Measurements from ENCODE around the gene SPATA16.

SPATA16 gene

GRCh38 chr3:173065543-173065981, 75.5 kb downstream of the SPATA16 start:
- no peaks in the 10 kb centered on the region for H3K4me1 ChIP-seq (ENCODE audit: control insufficient read depth, insufficient read depth, low read length, poor library complexity, severe bottlenecking)
- H3K27me3 ChIP-seq (replicated peaks; ENCODE audit: control insufficient read depth, insufficient read depth, low read length, poor library complexity, severe bottlenecking) = no peaks in the 10 kb centered on the region
- H3K4me3 ChIP-seq (ENCODE audit: insufficient read depth, low read depth, low read length, poor library complexity, severe bottlenecking) = no peak overlapping the region
- H3K9me3 ChIP-seq (ENCODE audit: control insufficient read depth, low read length) = no peaks in the 10 kb centered on the region
- DNase-seq = no peak
- no peaks in the 10 kb centered on the region for H3K36me3 ChIP-seq (ENCODE audit: control insufficient read depth, insufficient read depth, low read length)
- H3K27ac ChIP-seq (ENCODE audit: insufficient read depth, low read length, poor library complexity, severe bottlenecking) = no peak overlapping the region

GRCh38 chr3:173064631-173065030, 76.4 kb downstream of the SPATA16 start:
- H3K4me3 ChIP-seq (ENCODE audit: insufficient read depth, low read depth, low read length, poor library complexity, severe bottlenecking) = no peak overlapping the region
- H3K36me3 ChIP-seq (ENCODE audit: control insufficient read depth, insufficient read depth, low read length) = no peaks in the 10 kb centered on the region
- no peaks in the 10 kb centered on the region for H3K4me1 ChIP-seq (ENCODE audit: control insufficient read depth, insufficient read depth, low read length, poor library complexity, severe bottlenecking)
- no peaks in the 10 kb centered on the region for H3K9me3 ChIP-seq (ENCODE audit: control insufficient read depth, low read length)
- H3K27me3 ChIP-seq (replicated peaks; ENCODE audit: control insufficient read depth, insufficient read depth, low read length, poor library complexity, severe bottlenecking) = no peaks in the 10 kb centered on the region
- no peak for DNase-seq
- no peak overlapping the region for H3K27ac ChIP-seq (ENCODE audit: insufficient read depth, low read length, poor library complexity, severe bottlenecking)

DNA sequence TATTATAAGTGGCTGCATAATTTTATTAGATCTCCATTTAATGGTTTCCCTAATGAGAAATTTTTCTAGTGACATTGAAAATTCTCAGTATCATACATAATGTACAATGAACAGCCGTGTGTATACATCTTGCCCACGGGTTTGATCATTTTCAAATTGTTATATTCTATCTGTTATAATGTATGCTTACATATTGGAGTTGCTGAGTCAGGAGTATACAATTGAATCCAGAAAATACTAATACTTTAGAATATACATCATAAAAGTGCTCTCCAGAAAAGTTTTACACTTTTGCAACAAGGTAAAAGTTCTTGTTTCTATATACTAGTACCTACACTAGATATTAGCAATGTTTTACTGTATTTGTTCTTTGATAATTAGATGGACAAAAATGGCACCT, 82.8 kb downstream of the SPATA16 start:
- no peaks in the 10 kb centered on the region for H3K27me3 ChIP-seq (replicated peaks; ENCODE audit: control insufficient read depth, insufficient read depth, low read length, poor library complexity, severe bottlenecking)
- DNase-seq = no peak
- H3K4me1 ChIP-seq (ENCODE audit: control insufficient read depth, insufficient read depth, low read length, poor library complexity, severe bottlenecking) = no peaks in the 10 kb centered on the region
- H3K36me3 ChIP-seq (ENCODE audit: control insufficient read depth, insufficient read depth, low read length) = no peaks in the 10 kb centered on the region
- H3K4me3 ChIP-seq (ENCODE audit: insufficient read depth, low read depth, low read length, poor library complexity, severe bottlenecking) = no peak overlapping the region
- no peaks in the 10 kb centered on the region for H3K9me3 ChIP-seq (ENCODE audit: control insufficient read depth, low read length)
- no peak overlapping the region for H3K27ac ChIP-seq (ENCODE audit: insufficient read depth, low read length, poor library complexity, severe bottlenecking)

GRCh38 chr3:173055228-173055933, 85.7 kb downstream of the SPATA16 start:
- no peak overlapping the region for H3K4me3 ChIP-seq (ENCODE audit: insufficient read depth, low read depth, low read length, poor library complexity, severe bottlenecking)

DNA sequence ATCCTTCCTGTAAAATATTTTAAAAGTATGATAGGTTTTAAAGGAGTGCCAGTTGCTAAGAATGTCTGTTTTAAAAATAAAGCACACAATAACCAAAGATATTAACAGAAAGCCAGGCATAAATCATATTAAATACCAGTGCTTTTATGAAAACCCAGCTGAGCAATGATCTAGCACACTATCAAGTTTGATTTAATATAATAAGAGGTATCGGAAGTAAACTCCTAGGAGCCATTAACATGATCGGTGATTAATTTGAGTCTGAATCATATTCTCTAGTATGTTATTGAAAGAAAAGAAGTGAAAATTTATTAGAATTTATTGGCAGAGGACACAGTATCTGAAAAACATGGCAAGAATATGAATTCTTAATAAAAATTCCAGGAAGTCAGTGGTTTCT, 91.7 kb downstream of the SPATA16 start:
- no peak for DNase-seq
- H3K27me3 ChIP-seq (replicated peaks; ENCODE audit: control insufficient read depth, insufficient read depth, low read length, poor library complexity, severe bottlenecking) = no peaks in the 10 kb centered on the region
- H3K4me3 ChIP-seq (ENCODE audit: insufficient read depth, low read depth, low read length, poor library complexity, severe bottlenecking) = no peak overlapping the region
- no peaks in the 10 kb centered on the region for H3K4me1 ChIP-seq (ENCODE audit: control insufficient read depth, insufficient read depth, low read length, poor library complexity, severe bottlenecking)
- no peak overlapping the region for H3K27ac ChIP-seq (ENCODE audit: insufficient read depth, low read length, poor library complexity, severe bottlenecking)
- no peaks in the 10 kb centered on the region for H3K36me3 ChIP-seq (ENCODE audit: control insufficient read depth, insufficient read depth, low read length)
- H3K9me3 ChIP-seq (ENCODE audit: control insufficient read depth, low read length) = no peaks in the 10 kb centered on the region

More at GRCh38 chr3:173055228-173055933, 85.7 kb downstream of the SPATA16 start:
- DNase-seq = no peak
- no peak overlapping the region for H3K27ac ChIP-seq (ENCODE audit: insufficient read depth, low read length, poor library complexity, severe bottlenecking)
- H3K9me3 ChIP-seq (ENCODE audit: control insufficient read depth, low read length) = no peaks in the 10 kb centered on the region
- no peaks in the 10 kb centered on the region for H3K27me3 ChIP-seq (replicated peaks; ENCODE audit: control insufficient read depth, insufficient read depth, low read length, poor library complexity, severe bottlenecking)
- no peaks in the 10 kb centered on the region for H3K4me1 ChIP-seq (ENCODE audit: control insufficient read depth, insufficient read depth, low read length, poor library complexity, severe bottlenecking)
- H3K36me3 ChIP-seq (ENCODE audit: control insufficient read depth, insufficient read depth, low read length) = no peaks in the 10 kb centered on the region

GRCh38 chr3:173045770-173046382, 95.2 kb downstream of the SPATA16 start:
- no peaks in the 10 kb centered on the region for H3K4me1 ChIP-seq (ENCODE audit: control insufficient read depth, insufficient read depth, low read length, poor library complexity, severe bottlenecking)
- H3K9me3 ChIP-seq (ENCODE audit: control insufficient read depth, low read length) = no peaks in the 10 kb centered on the region
- no peak for DNase-seq
- no peaks in the 10 kb centered on the region for H3K27me3 ChIP-seq (replicated peaks; ENCODE audit: control insufficient read depth, insufficient read depth, low read length, poor library complexity, severe bottlenecking)
- no peak overlapping the region for H3K27ac ChIP-seq (ENCODE audit: insufficient read depth, low read length, poor library complexity, severe bottlenecking)
- H3K4me3 ChIP-seq (ENCODE audit: insufficient read depth, low read depth, low read length, poor library complexity, severe bottlenecking) = no peak overlapping the region
- no peaks in the 10 kb centered on the region for H3K36me3 ChIP-seq (ENCODE audit: control insufficient read depth, insufficient read depth, low read length)

DNA sequence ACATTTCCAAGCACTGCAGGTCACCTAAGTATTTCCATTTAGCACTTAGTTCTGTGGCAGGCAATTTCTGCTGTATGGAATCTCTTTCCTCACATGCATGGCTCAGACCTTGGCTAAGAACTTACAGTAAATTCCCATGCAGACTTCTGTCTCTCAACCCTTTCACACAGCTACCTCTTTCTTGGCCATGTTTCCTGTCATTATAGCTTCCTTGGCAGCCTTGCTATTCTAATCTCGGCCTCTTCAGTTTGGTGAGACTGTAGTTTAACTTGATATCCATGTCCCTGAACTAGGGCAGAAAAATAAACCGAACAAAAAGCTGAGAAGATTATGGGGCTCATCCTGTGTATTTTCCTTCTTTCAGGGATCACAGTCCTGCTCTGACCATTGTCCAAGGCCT, 96.0 kb downstream of the SPATA16 start:
- H3K36me3 ChIP-seq (ENCODE audit: control insufficient read depth, insufficient read depth, low read length) = no peaks in the 10 kb centered on the region
- no peak for DNase-seq
- no peak overlapping the region for H3K27ac ChIP-seq (ENCODE audit: insufficient read depth, low read length, poor library complexity, severe bottlenecking)
- no peak overlapping the region for H3K4me3 ChIP-seq (ENCODE audit: insufficient read depth, low read depth, low read length, poor library complexity, severe bottlenecking)
- H3K4me1 ChIP-seq (ENCODE audit: control insufficient read depth, insufficient read depth, low read length, poor library complexity, severe bottlenecking) = no peaks in the 10 kb centered on the region
- no peaks in the 10 kb centered on the region for H3K9me3 ChIP-seq (ENCODE audit: control insufficient read depth, low read length)
- no peaks in the 10 kb centered on the region for H3K27me3 ChIP-seq (replicated peaks; ENCODE audit: control insufficient read depth, insufficient read depth, low read length, poor library complexity, severe bottlenecking)

- no peak overlapping the region for H3K27ac ChIP-seq (ENCODE audit: insufficient read depth, low read length, poor library complexity, severe bottlenecking)
- no peak for DNase-seq
- no peaks in the 10 kb centered on the region for H3K36me3 ChIP-seq (ENCODE audit: control insufficient read depth, insufficient read depth, low read length)
Observed at GRCh38 chr3:173043757-173044156, 97.3 kb downstream of the SPATA16 start.

DNA sequence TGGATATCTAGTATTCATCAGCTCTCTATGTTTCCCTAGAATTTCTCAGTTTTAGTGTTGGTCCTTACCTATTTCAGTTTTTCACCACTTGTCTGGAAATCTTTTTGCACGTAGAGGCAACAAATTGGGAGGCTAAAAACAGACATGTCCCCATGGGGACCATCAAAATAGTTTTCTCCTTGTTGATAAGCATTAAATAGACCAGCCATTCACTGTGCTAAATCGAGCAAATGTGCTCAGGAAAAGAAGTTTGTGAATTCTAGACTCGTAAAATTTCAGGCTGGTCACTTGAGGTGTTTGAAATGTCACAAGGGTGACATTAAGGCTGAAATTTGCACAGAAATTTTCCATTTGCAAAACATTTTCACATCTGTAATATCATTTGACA, 102.6 kb downstream of the SPATA16 start:
- H3K27ac ChIP-seq (ENCODE audit: insufficient read depth, low read length, poor library complexity, severe bottlenecking) = no peak overlapping the region
- H3K4me1 ChIP-seq (ENCODE audit: control insufficient read depth, insufficient read depth, low read length, poor library complexity, severe bottlenecking) = no peaks in the 10 kb centered on the region
- DNase-seq = no peak
- H3K4me3 ChIP-seq (ENCODE audit: insufficient read depth, low read depth, low read length, poor library complexity, severe bottlenecking) = no peak overlapping the region
- no peaks in the 10 kb centered on the region for H3K36me3 ChIP-seq (ENCODE audit: control insufficient read depth, insufficient read depth, low read length)
- H3K27me3 ChIP-seq (replicated peaks; ENCODE audit: control insufficient read depth, insufficient read depth, low read length, poor library complexity, severe bottlenecking) = no peaks in the 10 kb centered on the region
- no peaks in the 10 kb centered on the region for H3K9me3 ChIP-seq (ENCODE audit: control insufficient read depth, low read length)

More at GRCh38 chr3:173043757-173044156, 97.3 kb downstream of the SPATA16 start:
- no peaks in the 10 kb centered on the region for H3K27me3 ChIP-seq (replicated peaks; ENCODE audit: control insufficient read depth, insufficient read depth, low read length, poor library complexity, severe bottlenecking)
- no peaks in the 10 kb centered on the region for H3K9me3 ChIP-seq (ENCODE audit: control insufficient read depth, low read length)
- H3K4me1 ChIP-seq (ENCODE audit: control insufficient read depth, insufficient read depth, low read length, poor library complexity, severe bottlenecking) = no peaks in the 10 kb centered on the region
- no peak overlapping the region for H3K4me3 ChIP-seq (ENCODE audit: insufficient read depth, low read depth, low read length, poor library complexity, severe bottlenecking)

GRCh38 chr3:173037840-173038483, 103.1 kb downstream of the SPATA16 start:
- H3K4me1 ChIP-seq (ENCODE audit: control insufficient read depth, insufficient read depth, low read length, poor library complexity, severe bottlenecking) = no peaks in the 10 kb centered on the region
- H3K27me3 ChIP-seq (replicated peaks; ENCODE audit: control insufficient read depth, insufficient read depth, low read length, poor library complexity, severe bottlenecking) = no peaks in the 10 kb centered on the region
- no peak overlapping the region for H3K27ac ChIP-seq (ENCODE audit: insufficient read depth, low read length, poor library complexity, severe bottlenecking)
- H3K36me3 ChIP-seq (ENCODE audit: control insufficient read depth, insufficient read depth, low read length) = no peaks in the 10 kb centered on the region
- no peak for DNase-seq
- H3K4me3 ChIP-seq (ENCODE audit: insufficient read depth, low read depth, low read length, poor library complexity, severe bottlenecking) = no peak overlapping the region
- H3K9me3 ChIP-seq (ENCODE audit: control insufficient read depth, low read length) = no peaks in the 10 kb centered on the region
